Spleen (tissue), 7 donors: Measurements from ENCODE around the gene SCFD2.

Experiments used
- CTCF ChIP-seq, 11 experiments: fragments of 200-600 bp in 7 of 11; fragments of 450-650 bp in 4 of 11; sonication (generic) in 4 of 11; IDR thresholded peaks in 8 of 11; conservative IDR thresholded peaks in 3 of 11; 1 replicate in 7 of 11; 2 replicates in 4 of 11; pipeline versions ENCODE4 v1.4.0 to v1.8.0; 2016 to 2021; ENCODE audit warnings: antibody characterized with exemption in 11 of 11, inconsistent platforms in 4 of 11, mild to moderate bottlenecking in 1 of 11
- POLR2A ChIP-seq, 3 donors: fragments of 450-650 bp; IDR thresholded peaks; one replicate each; pipeline ENCODE4 v1.5.1; 2017; ENCODE audit warnings: antibody characterized with exemption in 3 of 3, mild to moderate bottlenecking in 1 of 3
- POLR2AphosphoS5 ChIP-seq, 3 donors: sonication (generic); formaldehyde crosslinking; IDR thresholded peaks; one replicate each; pipeline ENCODE4 v1.5.1; 2017; ENCODE audit warnings: antibody characterized with exemption in 3 of 3
- donor health status: DM: no; HTN: no; CAD: no; lungs with moderate emphysema.
- donor health status: DM: no; HTN: no; CAD: no.
- donor health status: DM: no; HTN: no; CAD: no.

- no peak for TF ChIP-seq POLR2AphosphoS5 (IDR thresholded peaks at IDR 0.05)
- TF ChIP-seq CTCF (IDR thresholded peaks at IDR 0.05 in 8 of 11, conservative IDR thresholded peaks at IDR 0.05 in 3 of 11), result no peak
- no peak for TF ChIP-seq POLR2A (IDR thresholded peaks at IDR 0.05)
Measured at GRCh38 chr4:53234669-53235068, 131.2 kb downstream of the SCFD2 start.
